NCI-H526 treated with DMSO at 0.1 percent for 48 hours (cell line): Measurements from ENCODE around the gene RIMS3.

ENCODE experiments used
- DNase-seq: peaks from one replicate; lab custom pipeline; 2025; lab: John Stamatoyannopoulos, UW

The RIMS3 gene

DNA sequence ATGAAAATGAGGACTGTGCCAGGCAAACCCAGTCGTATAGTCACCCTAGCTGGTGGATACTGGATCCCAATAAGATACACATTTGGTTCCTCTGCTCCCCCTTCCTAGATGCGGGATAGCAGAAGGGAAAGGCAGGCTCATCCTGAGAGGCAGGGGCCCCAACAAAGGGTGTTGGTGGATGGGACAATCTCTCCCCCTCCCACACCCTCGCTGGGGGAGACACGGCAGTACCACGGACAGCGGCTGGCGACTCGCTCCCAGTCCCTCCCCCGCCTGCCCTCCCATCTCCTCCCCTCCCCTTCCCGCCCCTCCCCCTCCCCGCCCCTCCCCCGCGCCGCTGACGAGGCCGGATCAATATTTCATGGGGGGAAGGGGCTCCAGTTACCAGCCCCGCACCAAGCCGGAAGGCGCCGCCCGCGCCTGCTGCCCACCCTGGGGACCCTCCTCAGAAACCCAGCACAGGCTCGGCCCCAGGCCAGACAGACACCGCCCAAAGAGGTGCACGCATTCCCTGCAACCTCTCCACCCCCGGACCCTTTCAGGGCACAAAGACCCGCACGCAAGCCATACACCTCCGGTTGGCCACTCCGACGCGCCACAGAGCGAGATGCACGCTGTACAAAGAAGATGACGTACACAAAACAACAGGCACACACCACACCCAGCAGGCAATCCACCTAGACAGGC, 11.5 kb downstream of the RIMS3 start:
- DNase-seq, result no peak

GRCh38 chr1:40652979-40653378, 12.5 kb downstream of the RIMS3 start:
- DNase-seq, result no peak

DNA sequence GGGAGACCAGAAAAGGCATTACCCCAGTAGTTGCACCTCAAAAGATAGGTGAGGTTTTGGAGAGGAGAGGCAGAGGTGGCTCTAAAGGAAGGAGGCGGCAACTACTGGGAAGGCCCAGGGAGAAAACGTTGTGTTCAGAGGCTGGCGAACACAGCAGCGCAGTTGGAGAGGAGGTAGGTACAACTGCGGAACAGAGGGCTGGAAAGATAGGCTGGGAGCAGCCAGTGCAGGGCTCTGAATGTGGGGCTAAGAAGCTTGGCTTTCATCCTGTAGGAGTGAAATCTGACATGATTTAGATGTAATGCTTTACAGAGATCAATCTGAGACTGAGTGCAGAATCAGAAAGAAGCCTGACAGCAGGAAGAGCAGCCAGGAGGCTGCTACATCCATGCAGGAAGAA, 13.0 kb downstream of the RIMS3 start:
- DNase-seq, result no peak

- no peak for DNase-seq
Measured at GRCh38 chr1:40651138-40651857, 14.2 kb downstream of the RIMS3 start.

DNA sequence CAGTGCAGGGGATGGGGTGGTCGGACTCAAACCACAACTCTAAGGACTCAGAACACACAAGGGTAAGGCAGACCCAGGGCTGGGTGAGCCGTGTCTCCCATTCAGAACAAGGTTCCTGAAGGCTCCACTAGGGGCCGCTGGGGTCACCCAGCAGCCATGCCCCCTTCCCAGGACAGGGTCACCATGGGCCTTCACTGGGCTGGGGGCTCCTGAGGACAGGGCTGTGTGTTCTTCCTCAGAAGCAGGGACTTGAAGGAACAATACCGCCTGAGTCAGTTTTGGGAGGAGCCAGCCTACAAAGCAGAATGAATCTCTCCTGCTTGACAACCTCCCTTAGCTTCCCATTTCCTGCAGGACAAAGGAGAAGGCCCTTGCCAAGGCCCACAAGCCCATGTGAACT, 15.4 kb downstream of the RIMS3 start:
- no peak for DNase-seq

GRCh38 chr1:40649592-40649930, 15.9 kb downstream of the RIMS3 start:
- DNase-seq, result no peak

GRCh38 chr1:40648928-40649591, 16.4 kb downstream of the RIMS3 start:
- DNase-seq, result no peak

GRCh38 chr1:40648200-40648599, 17.3 kb downstream of the RIMS3 start:
- DNase-seq, result no peak

DNA sequence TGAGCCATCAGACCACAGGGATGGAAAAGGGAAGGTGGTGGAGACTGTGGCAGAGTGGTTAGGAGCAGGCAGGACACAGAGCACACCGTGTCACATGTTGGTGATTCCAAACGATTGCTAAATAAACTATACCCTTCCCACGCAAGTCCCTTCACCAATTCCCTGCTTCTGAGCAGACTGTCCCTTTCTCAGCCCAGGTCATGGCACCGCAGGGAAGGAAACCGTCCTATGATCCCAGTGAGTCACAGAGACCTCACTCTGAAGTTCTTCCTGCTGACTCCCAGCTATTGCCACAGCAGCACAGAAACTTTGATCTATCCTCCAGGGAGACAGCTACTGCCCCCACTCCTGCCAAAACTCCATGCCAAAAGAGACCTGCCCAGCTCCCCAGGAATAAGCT, 19.2 kb downstream of the RIMS3 start:
- no peak for DNase-seq

DNA sequence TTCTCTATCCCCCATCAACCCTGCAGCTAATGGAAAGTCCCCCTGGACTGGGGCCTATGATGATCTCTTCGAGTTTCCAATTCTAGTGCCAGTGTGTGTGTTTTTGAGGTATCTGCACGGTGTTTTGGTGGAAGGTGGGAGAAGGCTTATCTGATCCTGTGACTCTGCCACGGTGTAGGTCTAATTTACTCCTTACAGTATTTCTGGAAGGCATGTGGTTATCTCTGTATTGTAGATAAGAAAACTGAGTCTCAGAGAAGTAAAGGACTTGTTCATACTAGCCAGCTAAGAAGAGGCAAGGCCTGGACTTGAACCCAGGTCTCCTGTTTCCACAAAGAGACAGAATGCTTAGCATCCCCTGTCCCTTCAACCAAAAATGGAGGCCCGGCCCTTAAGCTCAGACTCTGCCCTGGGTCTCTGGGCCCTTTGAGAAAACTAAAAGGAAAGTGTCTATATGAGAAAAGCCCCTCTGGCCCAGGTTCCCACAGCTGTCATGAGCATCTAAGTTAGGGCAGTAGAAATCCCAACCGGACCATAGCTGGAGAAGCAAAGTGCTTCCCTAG, 20.3 kb downstream of the RIMS3 start:
- DNase-seq, result no peak

- no peak for DNase-seq
Measured at GRCh38 chr1:40641601-40642242, 23.8 kb downstream of the RIMS3 start.

DNA sequence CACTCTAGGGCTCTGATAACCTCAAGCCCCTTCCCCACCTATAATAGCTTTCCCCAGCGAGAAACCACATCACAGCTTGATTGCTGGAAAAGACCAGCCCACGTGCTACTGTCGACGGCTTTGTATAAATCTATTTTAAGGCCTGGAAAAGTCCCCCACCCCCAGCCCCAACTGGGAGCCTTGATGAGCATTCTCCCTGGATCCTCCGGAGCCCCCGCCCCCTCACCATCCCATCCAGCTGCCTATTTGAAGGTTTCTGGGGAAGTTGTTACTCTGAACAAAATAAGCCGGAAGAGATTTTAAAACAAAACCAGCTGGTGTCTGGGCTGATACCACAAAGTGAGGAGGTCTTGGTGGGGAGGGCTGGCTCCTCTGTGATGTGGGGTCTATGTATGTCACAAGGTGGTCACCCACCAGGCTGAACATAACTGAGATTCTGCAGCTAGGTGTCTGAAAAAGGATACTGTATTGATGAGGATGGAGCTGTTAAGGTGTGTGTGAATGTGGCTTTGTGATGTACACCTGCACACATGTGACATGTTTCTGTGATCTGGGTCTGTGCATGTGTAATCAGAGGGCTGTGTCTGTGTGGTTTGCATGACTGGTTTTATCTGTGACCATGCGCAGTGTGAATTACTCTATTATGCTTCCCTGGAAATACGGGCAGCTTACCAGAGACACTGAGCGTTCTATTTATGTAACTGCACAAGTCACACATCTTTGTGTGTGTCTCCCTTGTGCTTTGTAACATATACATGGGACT, 25.0 kb downstream of the RIMS3 start:
- DNase-seq, result peak; percentile 39

DNA sequence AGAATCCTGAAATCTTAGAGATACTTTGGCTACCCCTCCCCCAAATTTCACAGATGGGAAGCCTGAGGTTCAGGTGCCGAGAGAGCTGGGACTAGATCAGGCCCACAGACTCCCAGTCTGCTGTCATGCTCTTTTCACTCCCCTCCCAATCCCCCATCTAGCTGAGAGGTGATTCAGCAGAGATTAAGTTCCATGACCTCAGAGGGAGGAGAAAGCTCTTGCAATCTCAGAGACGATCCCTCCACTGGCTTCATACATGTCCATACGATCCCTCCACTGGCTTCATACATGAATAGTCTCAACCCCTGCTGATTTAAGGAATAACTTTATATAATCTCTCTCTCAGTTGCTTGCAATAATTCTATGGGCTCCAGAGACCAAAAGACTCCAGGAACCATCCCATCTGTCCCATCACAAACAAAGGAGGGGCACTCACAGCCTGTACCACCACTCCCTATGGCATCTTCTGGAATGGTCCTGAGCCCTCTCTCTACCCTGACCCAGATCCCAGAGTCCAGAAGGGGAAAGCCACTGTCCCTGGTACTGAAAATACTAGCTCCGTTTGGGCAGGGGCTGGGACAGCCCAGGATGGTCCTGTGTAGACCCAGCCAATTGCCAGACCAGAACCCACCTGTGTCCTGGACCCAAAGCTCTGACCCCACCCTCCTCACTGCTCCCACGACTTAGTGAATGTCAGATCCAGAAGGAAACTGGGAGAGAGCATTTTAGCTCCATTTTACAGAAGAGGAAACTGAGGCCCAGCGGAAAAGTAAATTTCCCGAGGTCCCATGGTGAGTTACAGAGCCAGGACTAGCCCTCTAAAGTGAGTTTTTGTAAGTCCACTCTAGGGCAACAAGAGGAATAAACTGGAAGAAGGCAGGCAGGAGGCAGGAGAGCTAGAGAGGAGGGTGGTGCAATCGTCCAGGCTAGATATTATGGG, 27.1 kb downstream of the RIMS3 start:
- DNase-seq, result no peak

DNA sequence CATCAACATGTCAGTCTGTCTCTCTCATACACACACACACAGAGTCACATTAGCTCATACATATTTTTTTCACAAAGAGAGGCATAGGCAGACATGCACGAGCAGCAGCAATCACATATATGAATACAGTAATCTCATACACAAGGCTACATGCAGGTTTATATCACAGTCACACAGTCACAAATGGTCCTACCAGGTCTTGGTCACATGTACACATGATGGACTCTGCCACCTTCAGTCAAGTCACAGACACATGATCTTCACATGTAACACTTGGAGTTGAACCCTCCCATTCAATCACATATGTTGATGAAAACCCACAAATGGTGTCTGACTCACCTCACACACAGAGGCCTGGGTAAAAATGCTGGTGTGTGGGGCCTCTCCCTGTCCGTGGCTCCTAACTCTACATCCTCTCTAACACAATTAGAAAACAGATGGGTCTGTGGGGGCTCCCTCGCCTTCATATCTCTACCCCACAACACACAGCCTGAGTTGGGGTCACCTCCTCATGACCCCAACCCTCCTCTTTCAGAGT, 27.9 kb downstream of the RIMS3 start:
- no peak for DNase-seq

- no peak for DNase-seq
Measured at GRCh38 chr1:40636777-40637176, 28.7 kb downstream of the RIMS3 start.

- DNase-seq, result no peak
Measured at GRCh38 chr1:40635763-40636500, 29.6 kb downstream of the RIMS3 start.

GRCh38 chr1:40634901-40635655, 30.4 kb downstream of the RIMS3 start:
- no peak for DNase-seq

GRCh38 chr1:40633931-40634376, 31.5 kb downstream of the RIMS3 start:
- DNase-seq, result no peak

DNA sequence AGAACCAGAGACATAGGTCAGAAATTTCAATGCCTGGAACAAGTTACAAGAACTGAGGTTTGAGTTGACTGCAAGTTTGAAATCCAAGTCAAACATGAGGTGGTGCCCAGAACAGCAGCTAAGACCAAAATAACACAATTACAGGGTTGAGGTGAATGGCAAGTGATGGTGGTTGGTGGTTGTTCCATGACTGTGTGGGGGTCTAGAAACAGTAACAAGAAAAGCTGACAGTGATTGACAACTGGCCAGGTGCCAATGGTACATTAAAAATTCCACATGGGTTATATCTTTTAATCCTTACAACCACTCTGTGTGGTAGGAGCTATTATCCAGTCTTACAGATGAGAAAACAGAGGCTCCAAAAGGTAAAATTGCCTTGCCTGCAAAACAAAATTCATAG, 32.0 kb downstream of the RIMS3 start:
- no peak for DNase-seq
